HG02678 (cell line): Measurements from ENCODE around the gene OR2H1.

Experiments
- ATAC-seq: cut with Tn5 transposase; IDR thresholded peaks from one replicate; pipeline ENCODE4 v1.9.1; 2021; ENCODE audit warnings: mild to moderate bottlenecking, moderate library complexity; ENCODE audit not compliant: unreplicated experiment

The OR2H1 gene

GRCh38 chr6:29483186-29483585, 26.2 kb downstream of the OR2H1 start:
- ATAC-seq = no peak

- no peak for ATAC-seq
Observed at GRCh38 chr6:29483735-29484134, 26.8 kb downstream of the OR2H1 start.

GRCh38 chr6:29486577-29486976, 29.6 kb downstream of the OR2H1 start:
- no peak for ATAC-seq

- ATAC-seq = no peak
Observed at GRCh38 chr6:29487131-29487530, 30.2 kb downstream of the OR2H1 start.

GRCh38 chr6:29487660-29488059, 30.7 kb downstream of the OR2H1 start, which contains the start of gene MAS1L:
Gene MAS1L (minus strand): TSS chr6:29487956. CDS start chr6:29487902, 54 bp downstream.
- ATAC-seq = no peak

- no peak for ATAC-seq
Observed at GRCh38 chr6:29488874-29489273, 31.9 kb downstream of the OR2H1 start.

- no peak for ATAC-seq
Observed at GRCh38 chr6:29489286-29489685, 32.3 kb downstream of the OR2H1 start.

GRCh38 chr6:29490055-29490454, 33.1 kb downstream of the OR2H1 start:
- no peak for ATAC-seq

- ATAC-seq = no peak
Observed at GRCh38 chr6:29490552-29490951, 33.6 kb downstream of the OR2H1 start.

- no peak for ATAC-seq
Observed at GRCh38 chr6:29491574-29491973, 34.6 kb downstream of the OR2H1 start.

- ATAC-seq = no peak
Observed at GRCh38 chr6:29493261-29493660, 36.3 kb downstream of the OR2H1 start.

GRCh38 chr6:29494131-29494530, 37.2 kb downstream of the OR2H1 start:
- ATAC-seq = no peak

- no peak for ATAC-seq
Observed at GRCh38 chr6:29495571-29495970, 38.6 kb downstream of the OR2H1 start.

- no peak for ATAC-seq
Observed at GRCh38 chr6:29496961-29497360, 40.0 kb downstream of the OR2H1 start.

- no peak for ATAC-seq
Observed at GRCh38 chr6:29499704-29500103, 42.7 kb downstream of the OR2H1 start.

- no peak for ATAC-seq
Observed at GRCh38 chr6:29500594-29500993, 43.6 kb downstream of the OR2H1 start.

- no peak for ATAC-seq
Observed at GRCh38 chr6:29501106-29501505, 44.2 kb downstream of the OR2H1 start.

- no peak for ATAC-seq
Observed at GRCh38 chr6:29502181-29502580, 45.2 kb downstream of the OR2H1 start.

- no peak for ATAC-seq
Observed at GRCh38 chr6:29502597-29502996, 45.6 kb downstream of the OR2H1 start.

GRCh38 chr6:29504961-29505360, 48.0 kb downstream of the OR2H1 start:
- ATAC-seq = no peak

GRCh38 chr6:29505808-29506207, 48.9 kb downstream of the OR2H1 start:
- ATAC-seq = no peak

- no peak for ATAC-seq
Observed at GRCh38 chr6:29506446-29507067, 49.6 kb downstream of the OR2H1 start.

GRCh38 chr6:29507319-29507718, 50.4 kb downstream of the OR2H1 start:
- no peak for ATAC-seq
